ENCODE measurements around the gene WIPI1.
A peak's percentile ranks its signal among the peaks of the same experiment; 100 is the strongest.
"Not testable (repeated sequence)": the region's sequence is repeated elsewhere in the genome, so short reads cannot be mapped to it uniquely, and the experiment has no call there.

WIPI1 gene

GRCh38 chr17:68383443-68384321 is 73.6 kb downstream of the WIPI1 start:
- DNase-seq = no peak

- no peak for DNase-seq
These were observed 74.2 kb downstream of the WIPI1 start for GRCh38 chr17:68383120-68383442.

GRCh38 chr17:68382582-68383085 is 74.7 kb downstream of the WIPI1 start:
- no peak for DNase-seq

- DNase-seq = no peak
These were observed 76.0 kb downstream of the WIPI1 start for GRCh38 chr17:68381076-68381900.

- DNase-seq = no peak
These were observed 77.3 kb downstream of the WIPI1 start for GRCh38 chr17:68379692-68380677.

- DNase-seq = no peak
These were observed 78.2 kb downstream of the WIPI1 start for GRCh38 chr17:68379177-68379510.

GRCh38 chr17:68378268-68379176 is 78.8 kb downstream of the WIPI1 start:
- DNase-seq = peak in 13 of 14 donors; percentile 13 to 83 (median 48)

GRCh38 chr17:68377771-68378267 is 79.5 kb downstream of the WIPI1 start:
- DNase-seq = no peak

- not testable (repeated sequence) for DNase-seq
These were observed 81.1 kb downstream of the WIPI1 start for GRCh38 chr17:68376178-68376577.

- DNase-seq = no peak
These were observed 81.7 kb downstream of the WIPI1 start for GRCh38 chr17:68375566-68375965.
